Stimulated activated CD8-positive, alpha-beta memory T cell treated with anti-CD3 and anti-CD28 coated beads, Interleukin-4, amount 100 ng/mL, for 4 hours (primary cell): ENCODE data around the gene UNC13B.
"Not testable (repeated sequence)": the region's sequence is repeated elsewhere in the genome, so short reads cannot be mapped to it uniquely, and the experiment has no call there.

ENCODE experiments used
- DNase-seq, 2 donors: peaks; one replicate each; pipeline ENCODE4 v3.0.0-alpha.2; 2020; ENCODE audit warnings: low read depth in 2 of 2, low spot score in 1 of 2

UNC13B gene

DNA sequence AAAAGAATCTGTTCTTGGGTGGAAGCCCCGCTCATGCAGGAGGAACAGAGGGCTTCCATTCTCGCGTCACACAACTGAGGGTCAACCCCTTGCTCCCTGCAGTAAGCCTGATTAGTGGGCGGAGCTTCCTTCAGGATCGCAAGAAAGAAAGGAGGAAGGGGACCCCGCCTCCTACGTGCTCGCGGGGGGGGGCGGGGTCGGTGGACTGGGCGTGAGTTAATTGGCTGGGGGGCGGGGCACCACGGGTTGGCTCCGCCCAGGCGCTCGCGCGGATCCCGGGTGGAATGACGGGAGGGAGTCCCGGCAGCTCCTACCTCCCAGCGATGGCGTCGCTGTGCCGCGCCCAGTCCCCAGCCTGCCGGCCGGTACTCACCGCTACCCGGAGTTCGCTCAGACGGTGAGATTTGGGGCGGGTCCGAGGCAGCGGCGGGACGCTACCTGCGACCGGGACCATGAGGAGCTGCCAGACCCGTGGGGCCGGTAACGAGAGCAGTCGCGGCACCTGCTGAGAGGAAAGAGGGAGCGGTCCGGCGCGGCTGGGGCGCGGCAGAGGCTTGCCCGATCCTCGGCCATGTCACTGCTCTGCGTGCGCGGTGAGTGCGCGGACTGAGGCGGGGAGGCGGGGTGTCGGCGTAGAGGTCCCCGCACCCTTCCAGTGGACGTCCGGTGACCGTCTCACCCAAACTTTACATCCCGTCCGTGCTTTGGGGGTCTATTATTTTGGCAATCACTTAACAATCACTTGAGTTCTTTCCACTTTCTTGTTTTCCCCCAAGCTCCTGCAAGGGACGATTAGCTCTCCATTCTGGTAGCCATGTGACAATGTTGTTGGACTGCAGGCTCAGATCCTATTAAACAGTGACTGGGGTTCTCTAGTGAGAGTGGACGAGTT is at the start of gene UNC13B:
UNC13B (plus strand) TSS at position 297 of the 892 bp plus-strand sequence; CDS start at position 572, 275 bp downstream.
- peak; percentile 46 to 48 for DNase-seq

DNA sequence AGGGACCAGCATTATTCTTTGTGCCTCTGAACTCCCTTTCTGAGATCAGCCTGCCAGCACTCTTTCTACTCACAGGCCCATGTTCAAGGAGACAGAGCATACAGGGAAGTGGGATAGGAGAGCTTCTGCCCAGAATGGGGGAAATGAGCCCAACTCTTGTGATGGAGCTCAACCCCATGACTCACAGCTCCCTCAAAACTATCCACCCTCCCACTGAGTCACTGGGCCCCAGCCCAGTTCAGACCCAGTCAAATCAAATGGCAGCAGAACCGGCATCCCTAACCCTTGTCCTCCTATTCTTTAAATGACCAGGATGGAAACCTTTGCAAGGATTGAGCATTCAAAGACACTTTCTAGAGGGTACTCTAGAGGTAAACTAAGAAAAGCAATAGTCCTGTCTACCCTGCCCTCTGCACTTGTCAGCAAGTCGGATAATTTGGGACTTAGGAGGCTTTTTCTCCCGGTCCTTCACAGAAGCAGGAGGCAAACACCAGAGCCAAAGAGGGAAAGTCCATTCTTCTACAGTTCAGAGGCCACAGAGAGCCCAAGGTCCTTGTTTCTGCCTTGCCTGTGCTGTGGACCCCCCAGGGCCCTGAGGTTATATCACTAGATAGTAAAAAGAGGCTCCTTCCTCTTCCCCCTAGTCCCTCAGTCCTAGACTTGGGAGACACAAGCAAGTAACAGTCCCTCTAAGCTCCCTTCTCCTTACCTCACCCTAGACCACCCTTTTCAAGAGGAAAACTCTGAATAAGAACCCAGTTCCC is 49.4 kb upstream of the UNC13B start:
- no peak for DNase-seq

DNA sequence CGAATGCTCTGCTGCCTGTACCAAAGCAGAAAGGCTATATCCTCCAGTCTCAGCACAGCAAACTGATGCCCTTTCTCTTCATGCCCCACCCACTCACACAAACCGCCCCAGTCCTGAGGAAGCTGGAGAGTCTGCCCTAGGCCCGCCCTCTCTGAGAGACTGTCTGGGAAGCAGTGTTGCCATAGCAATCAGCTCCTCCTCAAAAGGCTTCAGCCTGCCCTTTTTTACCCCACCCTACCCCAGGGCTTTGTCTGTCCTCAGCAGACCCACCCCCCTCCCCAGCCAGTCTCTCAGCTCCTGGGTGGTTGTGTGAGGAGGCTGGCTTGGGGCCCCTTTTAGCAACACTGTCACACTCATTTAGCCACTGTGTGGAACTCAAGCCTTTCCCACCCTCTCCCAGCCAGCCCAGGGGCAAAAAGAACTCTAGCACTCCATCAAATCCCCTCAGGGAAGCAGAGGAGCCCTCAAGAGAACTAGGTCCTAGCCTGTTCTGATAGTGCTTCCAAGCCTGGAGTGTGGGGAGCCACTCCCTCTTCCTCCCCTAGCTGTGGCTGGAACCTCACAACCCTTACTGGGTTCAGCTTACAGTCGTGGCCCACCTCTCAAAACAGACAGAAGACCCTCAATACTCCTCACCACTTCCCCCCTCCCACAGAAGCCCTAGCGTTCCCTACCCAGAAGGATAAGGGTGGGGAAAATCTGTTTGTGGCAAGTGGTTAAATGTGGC is 47.5 kb upstream of the UNC13B start:
- DNase-seq = peak in 1 of 2 donors; percentile 40

DNA sequence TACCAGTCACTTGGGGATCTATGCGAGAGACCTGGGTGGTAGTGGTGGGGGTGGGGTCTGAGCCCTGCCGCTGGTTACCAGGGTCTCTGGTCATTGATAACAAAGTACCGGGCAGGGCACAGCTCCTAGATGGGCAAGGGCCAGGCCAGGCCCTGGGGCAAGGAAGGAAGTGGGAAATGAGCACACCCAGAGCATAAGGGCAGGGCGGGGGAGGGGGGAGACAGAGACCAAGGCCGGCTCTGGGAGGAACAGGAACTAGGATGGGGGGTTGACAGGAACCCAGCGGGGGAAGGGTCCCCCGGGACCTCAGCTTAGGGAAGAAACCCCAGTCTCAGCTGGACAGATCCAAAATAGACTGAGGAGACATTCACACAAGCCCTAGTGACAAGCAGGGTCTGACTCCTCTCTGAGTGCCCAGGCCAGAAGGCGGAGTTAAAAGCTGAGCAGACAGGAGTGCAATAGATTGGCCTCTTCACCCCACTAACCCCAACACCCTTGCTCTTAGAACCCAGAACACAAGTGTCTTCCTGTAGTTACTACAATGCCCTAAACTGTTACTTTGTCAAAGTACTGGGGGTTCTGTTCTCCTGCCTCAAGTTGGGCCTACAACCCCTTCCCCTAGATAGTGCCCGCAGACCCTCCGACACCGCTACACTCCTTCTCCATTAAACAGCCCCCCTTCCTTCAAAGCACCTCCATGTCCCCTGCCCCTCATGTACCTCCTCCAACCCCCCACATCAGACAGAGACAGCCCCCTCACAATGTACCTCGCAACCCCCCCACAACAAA is 46.8 kb upstream of the UNC13B start:
- DNase-seq = no peak

DNA sequence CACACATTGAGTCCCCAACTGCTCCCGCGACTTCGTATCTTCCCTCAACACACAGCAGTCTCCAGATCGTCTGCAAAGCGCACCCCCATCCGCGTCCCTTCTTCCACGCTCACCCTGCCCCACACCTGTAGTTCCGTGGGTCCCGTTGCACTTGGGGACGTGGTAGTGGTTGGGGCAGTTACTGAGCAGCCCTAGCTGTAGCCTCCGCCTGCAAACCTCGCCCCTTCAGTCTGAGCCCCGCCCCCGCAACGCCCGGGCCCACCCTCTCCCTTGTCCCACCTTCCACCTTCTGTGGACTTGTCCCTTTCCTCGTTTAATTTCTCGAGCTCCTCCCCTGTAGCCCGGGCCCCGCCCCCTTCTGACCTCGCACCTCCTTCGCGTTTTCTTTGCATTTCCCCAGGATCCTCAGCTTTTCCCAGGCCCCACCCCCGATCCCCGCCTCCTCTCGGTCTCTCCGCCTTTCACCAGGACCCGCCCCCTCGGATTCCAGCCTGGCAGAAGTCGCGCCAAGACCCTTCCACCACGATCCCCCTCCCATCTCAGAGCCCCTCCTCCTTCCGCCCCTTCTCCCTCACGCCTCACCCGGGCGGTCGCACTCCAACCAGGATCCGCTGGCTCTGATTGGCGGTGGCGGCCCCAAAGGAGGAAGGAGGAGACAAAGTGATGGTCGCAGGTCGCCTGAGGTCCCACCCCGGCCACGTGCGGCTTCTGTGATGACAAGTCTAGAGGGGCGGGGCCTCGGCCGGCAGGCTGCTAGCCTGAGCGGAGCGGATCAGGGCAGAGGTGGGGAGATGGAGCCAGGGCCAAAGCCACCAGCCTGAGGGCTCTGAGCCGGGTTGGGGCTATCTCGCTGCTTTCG is 45.9 kb upstream of the UNC13B start, which contains the start of gene ATOSB:
ATOSB (minus strand) TSS at position 183 of the 859 bp plus-strand sequence. CDS start 7,588 bp downstream, outside the sequence.
- DNase-seq = peak; percentile 66 to 86

DNA sequence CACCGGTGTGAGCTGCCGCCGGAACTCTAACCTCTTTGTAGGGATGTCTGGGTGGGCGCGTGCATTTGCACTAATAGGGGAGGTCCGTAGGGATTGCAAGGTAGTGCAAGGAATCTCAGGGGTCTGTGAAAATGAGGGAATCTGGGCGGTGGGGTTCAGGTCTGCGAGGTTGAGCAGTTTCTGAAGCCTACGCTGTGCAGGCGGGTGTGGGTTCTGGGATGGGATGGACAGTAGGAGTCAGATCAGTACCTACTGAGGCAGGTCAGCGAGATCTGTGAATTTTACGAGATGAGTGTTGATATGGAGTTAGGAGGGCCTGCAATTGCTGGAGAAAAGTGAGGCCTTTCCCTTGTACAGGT is 45.3 kb upstream of the UNC13B start:
- DNase-seq = no peak

- DNase-seq = peak; percentile 70 to 71
Measured at GRCh38 chr9:35116898-35117551, 44.8 kb upstream of the UNC13B start.

DNA sequence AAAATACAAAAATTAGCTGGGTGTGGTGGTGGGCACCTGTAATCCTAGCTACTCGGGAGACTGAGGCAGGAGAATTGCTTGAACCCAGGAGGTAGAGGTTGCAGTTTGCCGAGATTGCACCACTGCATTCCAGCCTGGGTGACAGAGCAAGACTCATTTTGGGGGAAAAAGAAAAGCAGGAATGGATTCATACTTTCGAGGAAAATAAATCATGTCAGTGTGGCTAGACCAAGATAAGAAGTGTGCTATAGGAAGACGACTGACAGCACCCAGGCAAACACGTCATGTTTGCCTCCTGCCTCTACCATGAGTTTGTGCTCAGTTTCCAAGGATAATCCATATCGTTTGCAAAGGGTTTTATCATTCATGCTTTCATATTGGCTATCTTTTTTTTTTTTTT is 26.9 kb upstream of the UNC13B start:
- no peak for DNase-seq

GRCh38 chr9:35135988-35136387 is 25.8 kb upstream of the UNC13B start:
- DNase-seq = no peak

DNA sequence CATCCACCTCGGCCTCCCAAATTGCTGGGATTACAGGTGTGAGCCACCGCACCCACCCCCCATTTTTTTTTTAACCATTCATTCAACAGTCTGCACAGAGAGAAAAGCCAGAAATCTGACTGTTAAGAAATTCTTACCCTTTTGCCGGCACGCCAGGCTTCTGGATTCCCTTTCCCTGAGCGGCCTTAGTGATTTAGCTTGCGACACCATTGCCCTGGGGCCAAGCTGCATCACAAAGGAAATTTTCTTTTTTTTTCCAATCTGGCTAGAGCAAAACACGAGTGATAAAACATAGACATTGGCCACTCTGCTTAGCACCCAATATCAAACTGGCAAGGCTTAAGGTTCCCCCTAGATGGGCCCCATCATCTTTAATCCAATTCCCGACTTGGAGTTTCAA is 24.9 kb upstream of the UNC13B start:
- no peak for DNase-seq

DNA sequence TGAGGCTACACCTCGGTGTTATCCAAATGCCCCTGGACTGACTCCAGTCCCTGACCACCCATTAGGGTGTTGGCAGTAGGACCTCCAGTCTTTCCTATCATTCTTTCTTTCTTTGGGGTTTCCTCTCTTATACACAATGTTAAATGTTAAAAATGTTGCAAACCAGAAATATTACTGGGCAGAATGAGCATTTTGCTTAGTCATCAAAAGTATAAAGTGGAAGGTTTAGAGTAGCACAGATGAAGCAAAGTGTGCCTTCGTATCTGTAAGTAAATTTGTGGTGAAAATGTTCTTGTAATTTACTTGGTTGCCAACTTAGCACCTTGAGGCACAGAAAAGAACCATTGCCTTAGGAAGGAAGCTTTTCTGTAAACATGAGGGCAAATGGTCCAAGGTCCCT is 21.7 kb upstream of the UNC13B start:
- DNase-seq = no peak

DNA sequence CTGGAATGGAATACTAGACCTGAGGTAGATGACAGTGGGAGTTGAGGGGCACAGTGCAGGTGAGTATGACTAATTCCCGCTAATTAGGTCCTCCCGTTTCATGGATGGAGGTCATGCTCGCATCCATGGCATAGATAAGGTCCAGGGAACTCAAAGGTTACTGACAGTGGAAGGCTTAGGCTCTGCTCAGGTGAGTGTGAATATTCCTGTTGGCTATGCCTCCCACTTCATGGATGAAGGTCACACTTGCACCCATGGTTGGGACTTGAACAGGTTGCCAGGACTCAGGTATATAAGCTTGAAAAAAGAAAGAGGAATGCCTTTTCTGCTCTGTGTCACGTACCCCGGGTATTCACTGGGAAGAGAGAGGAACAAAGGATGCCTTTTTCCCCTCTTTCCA is 19.8 kb upstream of the UNC13B start:
- no peak for DNase-seq

DNA sequence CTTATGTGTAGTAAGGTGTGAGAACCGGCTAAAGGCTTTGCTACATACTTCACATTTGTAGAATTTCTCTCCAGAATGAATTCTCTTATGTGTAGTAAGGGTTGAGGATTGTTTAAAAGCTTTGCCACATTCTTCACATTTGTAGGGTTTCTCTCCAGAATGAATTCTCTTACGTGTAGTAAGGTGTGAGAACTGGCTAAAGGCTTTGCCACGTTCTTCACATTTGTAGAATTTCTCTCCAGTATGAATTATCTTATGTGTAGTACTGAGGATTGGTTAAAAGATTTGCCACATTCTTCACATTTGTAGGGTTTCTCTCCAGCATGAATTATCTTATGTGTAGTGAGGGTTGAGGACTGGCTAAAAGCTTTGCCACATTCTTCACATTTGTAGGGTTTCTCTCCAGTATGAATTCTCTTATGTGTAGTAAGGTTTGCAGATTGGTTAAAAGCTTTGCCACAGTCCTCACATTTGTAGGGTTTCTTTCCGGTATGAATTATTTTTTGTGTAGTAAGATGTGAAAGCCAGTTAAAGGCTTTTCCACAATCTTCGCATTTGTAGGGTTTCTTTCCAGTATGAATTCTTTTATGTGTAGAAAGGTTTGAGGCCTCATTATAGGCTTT is 13.8 kb upstream of the UNC13B start:
- DNase-seq = not testable (repeated sequence)

DNA sequence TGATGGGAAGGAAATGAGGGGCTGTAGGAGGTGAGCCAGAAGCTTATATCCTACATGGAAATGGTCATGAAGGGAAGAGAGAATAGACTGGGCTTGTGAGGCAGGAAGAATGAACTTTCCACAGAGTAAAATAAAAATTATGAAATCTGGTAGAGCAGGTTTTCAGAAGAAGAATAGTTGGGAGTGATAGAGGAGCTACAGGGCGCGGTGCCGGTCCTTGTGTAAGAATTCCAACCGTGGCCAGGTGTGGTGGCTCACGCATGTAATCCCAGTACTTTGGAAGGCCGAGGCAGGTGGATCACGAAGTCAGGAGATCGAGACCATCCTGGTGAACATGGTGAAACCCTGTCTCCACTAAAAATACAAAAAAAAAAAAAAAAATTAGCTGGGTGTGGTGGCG is 8.9 kb upstream of the UNC13B start:
- no peak for DNase-seq

DNA sequence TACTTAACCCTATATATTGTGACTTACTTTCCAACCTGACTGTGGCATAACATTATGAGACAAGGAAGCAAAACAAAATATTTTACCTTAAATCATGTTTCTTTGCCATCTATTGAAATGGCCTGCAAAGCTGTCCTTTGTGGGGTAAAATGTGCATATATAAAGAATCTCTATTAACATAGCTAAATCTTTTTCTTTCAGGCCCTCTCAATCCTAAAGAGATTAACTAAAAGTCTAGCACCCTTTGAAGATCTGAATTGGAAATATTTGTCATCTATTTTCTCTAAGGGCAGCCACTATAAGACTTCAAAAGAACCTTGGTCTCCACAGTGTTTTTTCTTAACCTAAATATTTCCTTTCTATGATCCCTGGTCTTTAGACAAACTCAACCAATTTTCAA is 5.0 kb upstream of the UNC13B start:
- no peak for DNase-seq

DNA sequence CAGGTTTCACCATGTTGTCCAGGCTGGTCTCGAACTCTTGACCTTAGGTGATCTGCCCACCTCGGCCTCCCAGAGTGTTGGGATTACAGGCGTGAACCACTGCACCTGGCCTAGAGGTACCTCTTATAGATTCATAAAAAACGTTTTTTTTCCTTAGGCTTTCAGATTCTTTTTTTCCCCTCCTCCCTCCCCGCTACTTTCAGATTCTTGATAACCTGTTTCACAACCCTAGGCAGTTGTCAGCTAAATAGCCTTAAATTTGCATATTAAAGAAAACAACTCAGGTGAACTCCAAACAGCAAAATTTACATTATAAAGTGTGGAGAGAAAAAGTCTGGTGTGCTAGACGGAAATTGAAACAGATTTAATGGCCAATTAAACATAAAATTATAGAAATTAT is 4.0 kb upstream of the UNC13B start:
- not testable (repeated sequence) for DNase-seq

GRCh38 chr9:35158501-35159280 is 3.1 kb upstream of the UNC13B start:
- DNase-seq = no peak
